Neural progenitor cell (in vitro differentiated cells): Measurements from ENCODE around the gene B3GLCT.
"Not testable (repeated sequence)": the region's sequence is repeated elsewhere in the genome, so short reads cannot be mapped to it uniquely, and the experiment has no call there.

ENCODE experiments used
- CTCF ChIP-seq: fragments of 200-600 bp; sonication (generic); IDR thresholded peaks from 2 replicates; pipeline ENCODE4 v1.5.1; 2017; ENCODE audit warnings: antibody characterized with exemption, mild to moderate bottlenecking
- EZH2 ChIP-seq: fragments of 200-600 bp; sonication (generic); IDR thresholded peaks from 2 replicates; pipeline ENCODE4 v1.6.1; 2017; ENCODE audit warnings: antibody characterized with exemption, mild to moderate bottlenecking, moderate library complexity
- EZH2phosphoT487 ChIP-seq: fragments of 200-600 bp; sonication (generic); IDR thresholded peaks from 2 replicates; pipeline ENCODE4 v1.6.1; 2017; ENCODE audit warnings: antibody characterized with exemption

- not testable (repeated sequence) for TF ChIP-seq EZH2, CTCF, EZH2phosphoT487
Observed at GRCh38 chr13:31339616-31340015, 139.8 kb downstream of the B3GLCT start.
